DOHH2 (cell line): ENCODE results near the gene CCDC6.
"Not testable (repeated sequence)": the region's sequence is repeated elsewhere in the genome, so short reads cannot be mapped to it uniquely, and the experiment has no call there.

Experiments
- H3F3A ChIP-seq: fragments of 200-600 bp; sonication (generic), shearing (Covaris generic); 2 replicates; pipeline ENCODE4 v1.6.0; 2016; ENCODE audit warnings: antibody characterized with exemption, mild to moderate bottlenecking; ENCODE audit not compliant: control insufficient read depth, insufficient read depth
- H3K27ac ChIP-seq: fragments of 200-600 bp; sonication (generic); 2 replicates; pipeline ENCODE4 v1.5.1; 2014; ENCODE audit warnings: low read depth, mild to moderate bottlenecking, low read length, moderate library complexity
- H3K27me3 ChIP-seq: fragments of 200-600 bp; sonication (generic); 2 replicates; pipeline ENCODE4 v1.6.1; 2014; ENCODE audit warnings: mild to moderate bottlenecking, low read length, mixed read lengths; ENCODE audit not compliant: control insufficient read depth
- H3K36me3 ChIP-seq: fragments of 200-600 bp; sonication (generic); 2 replicates; pipeline ENCODE4 v1.6.1; 2014; ENCODE audit warnings: mild to moderate bottlenecking, low read length, moderate library complexity, mixed read lengths; ENCODE audit not compliant: control insufficient read depth
- H3K4me1 ChIP-seq: fragments of 200-600 bp; sonication (generic); 2 replicates; pipeline ENCODE4 v1.6.1; 2014; ENCODE audit warnings: mild to moderate bottlenecking, low read length, mixed read lengths; ENCODE audit not compliant: control insufficient read depth
- H3K4me2 ChIP-seq: fragments of 200-600 bp; sonication (generic); 2 replicates; pipeline ENCODE4 v1.6.0; 2014; ENCODE audit warnings: mild to moderate bottlenecking, low read length, moderate library complexity
- H3K4me3 ChIP-seq: fragments of 200-600 bp; sonication (generic); 2 replicates; pipeline ENCODE4 v1.5.1; 2014; ENCODE audit warnings: mild to moderate bottlenecking, low read length, mixed read lengths
- H3K79me2 ChIP-seq: fragments of 200-600 bp; sonication (generic); 2 replicates; pipeline ENCODE4 v1.6.1; 2014; ENCODE audit warnings: mild to moderate bottlenecking, low read length, mixed read lengths; ENCODE audit not compliant: control insufficient read depth
- H3K9me2 ChIP-seq: fragments of 200-600 bp; sonication (generic); replicated peaks from 2 replicates; pipeline ENCODE4 v1.6.1; 2014; ENCODE audit warnings: mild to moderate bottlenecking, low read length, mixed read lengths; ENCODE audit not compliant: control insufficient read depth
- H3K9me3 ChIP-seq: fragments of 200-600 bp; sonication (generic); 2 replicates; pipeline ENCODE4 v1.6.1; 2014; ENCODE audit warnings: antibody characterized with exemption, low read length, mixed read lengths; ENCODE audit not compliant: control insufficient read depth, insufficient read depth
- H4K20me1 ChIP-seq: fragments of 200-600 bp; sonication (generic); 2 replicates; pipeline ENCODE4 v1.6.0; 2014; ENCODE audit warnings: low read depth, mild to moderate bottlenecking, antibody characterized with exemption, low read length, moderate library complexity; ENCODE audit not compliant: control insufficient read depth, insufficient read depth
- EZH2phosphoT487 ChIP-seq: fragments of 200-600 bp; sonication (generic); IDR thresholded peaks from 2 replicates; pipeline ENCODE4 v1.6.1; 2017; ENCODE audit warnings: borderline replicate concordance, mild to moderate bottlenecking, antibody characterized with exemption, low read length, moderate library complexity, mixed read lengths
- TF ChIP-seq, protein P1 (sequence below): fragments of 200-600 bp; sonication (generic); IDR thresholded peaks from one replicate; pipeline ENCODE4 v1.5.1; 2014; ENCODE audit warnings: antibody characterized with exemption, mild to moderate bottlenecking, low read depth, low read length; ENCODE audit not compliant: poor library complexity, severe bottlenecking

The CCDC6 gene

DNA sequence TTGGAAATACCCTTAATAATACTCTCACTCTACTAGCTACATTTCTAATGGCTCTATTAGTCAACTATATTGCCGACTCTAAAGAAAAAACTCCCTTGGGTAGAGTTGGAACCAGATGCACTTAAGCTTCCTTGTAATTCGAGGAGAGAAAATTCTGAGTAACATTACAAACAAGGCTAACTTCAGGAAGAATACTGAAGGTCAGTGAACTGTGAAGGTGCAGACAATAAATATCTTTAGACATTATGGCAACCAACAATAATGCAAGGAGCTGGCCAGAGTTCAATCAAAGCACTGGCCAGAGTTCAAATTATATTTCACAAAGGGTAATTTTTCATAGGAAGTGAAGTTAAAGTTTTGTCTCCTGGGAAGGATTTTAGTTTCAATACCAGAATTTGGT is 112.4 kb downstream of the CCDC6 start:
- H3K27ac ChIP-seq = no peak overlapping the region
- TF ChIP-seq EZH2phosphoT487 = no peak
- TF ChIP-seq, protein P1, sequence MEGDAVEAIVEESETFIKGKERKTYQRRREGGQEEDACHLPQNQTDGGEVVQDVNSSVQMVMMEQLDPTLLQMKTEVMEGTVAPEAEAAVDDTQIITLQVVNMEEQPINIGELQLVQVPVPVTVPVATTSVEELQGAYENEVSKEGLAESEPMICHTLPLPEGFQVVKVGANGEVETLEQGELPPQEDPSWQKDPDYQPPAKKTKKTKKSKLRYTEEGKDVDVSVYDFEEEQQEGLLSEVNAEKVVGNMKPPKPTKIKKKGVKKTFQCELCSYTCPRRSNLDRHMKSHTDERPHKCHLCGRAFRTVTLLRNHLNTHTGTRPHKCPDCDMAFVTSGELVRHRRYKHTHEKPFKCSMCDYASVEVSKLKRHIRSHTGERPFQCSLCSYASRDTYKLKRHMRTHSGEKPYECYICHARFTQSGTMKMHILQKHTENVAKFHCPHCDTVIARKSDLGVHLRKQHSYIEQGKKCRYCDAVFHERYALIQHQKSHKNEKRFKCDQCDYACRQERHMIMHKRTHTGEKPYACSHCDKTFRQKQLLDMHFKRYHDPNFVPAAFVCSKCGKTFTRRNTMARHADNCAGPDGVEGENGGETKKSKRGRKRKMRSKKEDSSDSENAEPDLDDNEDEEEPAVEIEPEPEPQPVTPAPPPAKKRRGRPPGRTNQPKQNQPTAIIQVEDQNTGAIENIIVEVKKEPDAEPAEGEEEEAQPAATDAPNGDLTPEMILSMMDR = no peak
- H3K36me3 ChIP-seq = peaks cover 65% of the 10 kb centered on the region

DNA sequence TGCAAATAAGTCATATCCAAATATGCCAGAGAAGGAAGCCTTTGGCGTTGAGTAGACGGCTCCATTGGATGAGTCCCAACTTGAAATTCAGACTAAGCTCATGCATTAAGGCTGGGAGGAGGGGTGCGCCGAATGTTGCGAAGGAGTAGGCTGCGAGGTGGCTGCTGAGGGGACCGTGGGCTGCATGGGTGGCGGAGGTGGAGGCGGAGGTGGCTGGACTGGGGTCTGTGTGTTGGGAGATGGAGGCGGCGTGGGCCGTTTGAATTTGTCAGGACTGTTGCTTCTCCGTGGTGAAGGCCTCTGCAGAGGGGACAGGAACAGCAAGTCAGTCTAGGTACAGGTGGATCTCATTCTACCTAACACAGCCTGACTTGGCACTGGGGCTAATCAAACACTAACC is 113.5 kb downstream of the CCDC6 start:
- H3F3A ChIP-seq = no peaks in the 10 kb centered on the region
- H3K4me3 ChIP-seq = no peak overlapping the region
- TF ChIP-seq, protein P1 = no peak
- no peak for TF ChIP-seq EZH2phosphoT487
- no peaks in the 10 kb centered on the region for H3K9me2 ChIP-seq
- H3K79me2 ChIP-seq = no peaks in the 10 kb centered on the region
- no peak overlapping the region for H3K27ac ChIP-seq
- no peak overlapping the region for H3K4me2 ChIP-seq
- no peaks in the 10 kb centered on the region for H3K9me3 ChIP-seq
- H3K27me3 ChIP-seq = no peaks in the 10 kb centered on the region
- peaks cover 60% of the 10 kb centered on the region for H3K36me3 ChIP-seq
- H4K20me1 ChIP-seq = no peaks in the 10 kb centered on the region
- H3K4me1 ChIP-seq = no peaks in the 10 kb centered on the region

More for the DNA sequence above, 112.4 kb downstream of the CCDC6 start:
- Histone ChIP-seq H3K79me2 (no peaks in the 10 kb centered on the region), H3K4me1 (no peaks in the 10 kb centered on the region), H4K20me1 (no peaks in the 10 kb centered on the region), H3K9me2 (no peaks in the 10 kb centered on the region), H3K9me3 (no peaks in the 10 kb centered on the region), H3F3A (no peaks in the 10 kb centered on the region), H3K27me3 (no peaks in the 10 kb centered on the region), H3K4me3 (no peak overlapping the region), H3K4me2 (no peak overlapping the region)

DNA sequence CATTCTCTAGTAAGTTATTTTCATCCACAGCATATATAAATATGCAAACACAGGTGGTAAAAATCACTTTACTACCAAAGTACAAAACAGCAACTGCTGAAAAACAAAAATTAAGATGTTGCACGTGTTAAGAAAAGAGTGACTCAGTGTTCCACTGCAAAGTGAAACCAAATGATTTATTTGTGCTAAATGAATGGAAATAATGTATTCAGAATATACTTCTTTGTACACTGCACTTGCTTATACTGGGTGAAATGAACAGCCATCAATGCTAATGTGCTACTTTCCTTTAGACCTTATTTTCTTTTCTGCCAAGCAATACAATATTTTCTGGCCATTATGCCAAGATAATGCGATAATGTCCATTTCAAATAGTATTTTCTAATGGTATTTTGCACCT is 114.8 kb downstream of the CCDC6 start:
- Histone ChIP-seq H4K20me1 (no peaks in the 10 kb centered on the region), H3K4me2 (no peak overlapping the region), H3K27ac (no peak overlapping the region), H3K36me3 (peaks cover 48% of the 10 kb centered on the region), H3K9me2 (no peaks in the 10 kb centered on the region), H3K9me3 (no peaks in the 10 kb centered on the region), H3K4me3 (no peak overlapping the region), H3K79me2 (no peaks in the 10 kb centered on the region), H3K27me3 (no peaks in the 10 kb centered on the region), H3K4me1 (no peaks in the 10 kb centered on the region), H3F3A (peaks cover 2% of the 10 kb centered on the region; the same call in 1 of the 2 replicates)
- no peak for TF ChIP-seq EZH2phosphoT487

DNA sequence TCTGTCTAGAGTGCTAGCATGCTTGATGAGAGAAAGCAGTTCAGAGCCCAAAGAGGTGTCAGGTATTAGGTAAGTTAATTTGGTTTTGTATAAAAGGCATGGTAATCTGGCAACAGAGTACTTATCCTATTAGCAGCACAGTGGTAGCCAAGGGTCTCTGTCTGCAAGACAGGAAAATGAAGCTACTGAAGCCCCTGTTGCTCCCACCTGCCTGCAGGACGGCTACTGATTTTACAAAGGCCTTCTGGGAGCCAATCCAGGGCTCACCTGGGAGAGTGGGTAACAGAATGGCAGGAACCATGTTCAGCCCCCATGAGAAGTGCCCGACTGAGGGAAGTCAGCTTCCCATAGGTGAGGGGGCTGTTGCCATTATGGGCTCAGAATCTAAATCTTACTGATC is 116.3 kb downstream of the CCDC6 start:
- not testable (repeated sequence) for H3K27ac ChIP-seq, H3K9me3 ChIP-seq, H3K4me3 ChIP-seq, H4K20me1 ChIP-seq, H3K27me3 ChIP-seq, H3K9me2 ChIP-seq, H3K79me2 ChIP-seq, H3K4me2 ChIP-seq, H3K4me1 ChIP-seq, H3F3A ChIP-seq
- H3K36me3 ChIP-seq = peaks cover 43% of the 10 kb centered on the region

DNA sequence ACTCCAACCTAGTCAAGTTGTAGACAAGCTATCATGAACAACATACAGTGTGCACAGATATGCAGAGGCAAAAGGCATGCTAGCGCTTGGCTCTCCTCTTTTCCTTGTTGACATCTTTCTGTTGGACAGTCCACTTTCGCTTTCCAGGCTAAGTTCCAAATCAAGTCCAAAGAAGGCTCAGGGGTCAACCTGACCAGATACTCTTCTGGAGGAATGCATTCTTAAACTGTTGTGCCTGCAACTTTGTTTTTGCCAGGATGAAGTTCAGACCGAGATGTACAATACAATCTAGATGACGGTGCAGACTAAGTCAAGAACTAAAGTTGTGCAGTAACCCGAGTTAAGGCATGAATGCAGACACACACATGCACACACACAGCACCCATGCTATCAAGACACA is 117.4 kb downstream of the CCDC6 start:
- H3K4me3 ChIP-seq, H3K9me2 ChIP-seq, H3K9me3 ChIP-seq, H3K4me2 ChIP-seq, H3K4me1 ChIP-seq, H3K79me2 ChIP-seq, H3K27me3 ChIP-seq, H3K27ac ChIP-seq, H4K20me1 ChIP-seq, H3F3A ChIP-seq: not testable (repeated sequence)
- H3K36me3 ChIP-seq = peaks cover 31% of the 10 kb centered on the region

DNA sequence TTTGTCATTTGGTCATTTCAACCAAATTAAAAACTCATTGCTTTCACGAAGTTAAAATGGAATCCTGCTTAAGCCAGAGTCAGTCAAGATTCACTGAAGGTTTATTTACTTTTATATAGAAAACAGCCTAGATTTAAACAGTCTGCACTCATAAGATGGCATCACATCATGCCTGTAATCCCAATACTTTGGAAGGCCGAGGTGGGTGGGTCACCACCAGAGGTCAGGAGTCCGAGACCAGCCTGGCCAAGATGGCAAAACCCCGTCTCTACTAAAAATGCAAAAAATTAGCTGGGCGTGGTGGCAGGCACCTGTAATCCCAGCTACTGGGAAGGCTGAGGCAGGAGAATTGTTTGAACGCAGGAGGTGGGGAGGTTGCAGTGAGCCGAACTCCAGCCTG is 119.3 kb downstream of the CCDC6 start:
- not testable (repeated sequence) for H3K27ac ChIP-seq, H3K4me3 ChIP-seq, H3K27me3 ChIP-seq, H3K79me2 ChIP-seq, H3K4me2 ChIP-seq, H4K20me1 ChIP-seq, H3K4me1 ChIP-seq, H3K9me3 ChIP-seq, H3F3A ChIP-seq, H3K9me2 ChIP-seq
- peaks cover 16% of the 10 kb centered on the region for H3K36me3 ChIP-seq

DNA sequence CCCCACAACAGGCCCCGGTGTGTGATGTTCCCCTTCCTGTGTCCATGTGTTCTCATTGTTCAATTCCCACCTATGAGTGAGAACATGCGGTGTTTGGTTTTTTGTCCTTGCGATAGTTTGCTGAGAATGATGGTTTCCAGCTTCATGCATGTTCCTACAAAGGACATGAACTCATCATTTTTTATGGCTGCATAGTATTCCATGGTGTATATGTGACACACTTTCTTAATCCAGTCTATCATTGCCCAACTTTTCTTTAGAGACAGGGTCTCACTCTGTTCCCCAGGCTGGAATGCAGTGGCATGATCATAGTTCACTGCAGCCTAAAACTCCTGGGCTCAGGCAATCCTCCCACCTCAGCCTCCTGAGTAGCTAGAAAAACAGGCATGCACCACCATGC is 120.9 kb downstream of the CCDC6 start:
- H3K36me3 ChIP-seq, H3F3A ChIP-seq, H3K27ac ChIP-seq, H4K20me1 ChIP-seq, H3K27me3 ChIP-seq, H3K4me2 ChIP-seq, H3K9me2 ChIP-seq, H3K9me3 ChIP-seq, H3K4me1 ChIP-seq, H3K79me2 ChIP-seq, H3K4me3 ChIP-seq: not testable (repeated sequence)
